ENCODE data around the gene FNDC1.

FNDC1 gene

DNA sequence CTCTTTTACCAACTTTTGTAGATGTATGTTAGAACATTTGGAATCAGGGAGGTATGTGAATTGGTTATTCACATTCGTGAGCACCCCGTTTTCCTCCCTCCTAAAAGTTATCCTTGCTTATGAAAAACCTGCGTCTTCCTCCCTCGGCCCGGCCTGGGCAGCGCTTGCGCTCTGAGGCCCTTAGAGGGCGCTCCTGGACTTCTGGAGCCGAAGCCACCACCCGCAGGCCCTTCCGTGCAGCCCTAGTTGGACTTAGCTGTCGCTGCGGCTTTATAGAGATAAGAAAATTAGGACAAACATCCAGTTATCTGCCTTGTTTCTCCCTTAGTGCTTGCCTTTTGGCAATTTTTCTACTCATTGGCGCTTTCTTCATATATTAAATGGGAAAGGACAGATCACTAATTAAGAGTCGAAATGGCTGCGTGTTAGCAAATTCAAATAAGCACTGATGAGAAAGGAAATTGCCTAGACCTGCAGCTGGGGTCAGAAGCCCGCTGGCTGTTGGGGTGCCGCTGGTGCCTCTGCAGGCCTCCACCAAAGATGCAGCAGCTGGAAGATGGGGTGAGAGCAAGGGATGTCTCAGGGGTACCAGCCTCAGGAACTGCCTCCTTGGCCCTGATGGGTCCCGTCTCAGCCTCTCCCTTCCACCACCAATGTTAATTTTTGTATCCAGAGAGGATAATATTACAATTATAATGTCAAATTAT is 5.2 kb downstream of the FNDC1 start:
- H3K36me3 ChIP-seq (ENCODE audit: insufficient read depth, low read length): no peaks in the 10 kb centered on the region
- no peaks in the 10 kb centered on the region for H3F3A ChIP-seq (ENCODE audit: insufficient read depth, low read length)
- TF ChIP-seq EZH2 (IDR thresholded peaks at IDR 0.05; ENCODE audit: borderline replicate concordance, low read length) (no peak), CTCF (IDR thresholded peaks at IDR 0.05; ENCODE audit: low read length) (peak; percentile 98)
- no peak overlapping the region for H3K27ac ChIP-seq (ENCODE audit: low read depth, low read length, poor library complexity, severe bottlenecking)
- H3K79me2 ChIP-seq (ENCODE audit: insufficient read depth, low read length): no peaks in the 10 kb centered on the region
- no peak overlapping the region for H2AFZ ChIP-seq (ENCODE audit: low read length)
- no peaks in the 10 kb centered on the region; the same call in 1 of the 2 replicates for H3K27me3 ChIP-seq (ENCODE audit: insufficient read depth, low read length)
- no peaks in the 10 kb centered on the region for H3K9me3 ChIP-seq (ENCODE audit: low read length)
- no peak overlapping the region for H3K9ac ChIP-seq (ENCODE audit: low read length)
- no peaks in the 10 kb centered on the region for H4K20me1 ChIP-seq (ENCODE audit: insufficient read depth, low read length)
- H3K9me2 ChIP-seq (ENCODE audit: low read depth, low read length): no peaks in the 10 kb centered on the region
- no peak overlapping the region for H3K4me3 ChIP-seq (ENCODE audit: low read depth, low read length, poor library complexity, severe bottlenecking)
- H3K4me2 ChIP-seq (ENCODE audit: low read length): no peak overlapping the region
- H3K4me1 ChIP-seq (ENCODE audit: insufficient read depth, low read length, severe bottlenecking): no peaks in the 10 kb centered on the region

DNA sequence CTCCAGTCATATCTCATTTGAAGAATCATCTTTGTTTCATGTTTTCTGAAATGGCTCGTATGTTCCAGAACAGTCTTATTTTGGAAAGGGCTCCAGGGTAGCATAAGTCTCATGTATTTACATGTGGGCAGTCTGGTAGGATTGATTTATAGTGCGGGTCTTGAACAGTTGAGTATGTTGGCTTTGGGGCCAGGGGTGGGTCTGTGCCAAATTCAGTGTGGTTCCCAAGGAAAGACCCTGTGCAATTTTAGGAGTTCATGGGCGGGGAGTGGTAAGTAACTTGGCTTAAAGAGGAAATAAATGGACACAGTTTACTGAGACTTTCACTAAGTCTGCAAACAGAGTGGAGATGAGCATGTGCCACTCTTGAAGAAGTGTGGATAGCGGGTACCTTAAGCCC is 7.7 kb downstream of the FNDC1 start:
- Histone ChIP-seq H3K79me2 (ENCODE audit: insufficient read depth, low read length) (no peaks in the 10 kb centered on the region), H3K27ac (ENCODE audit: low read depth, low read length, poor library complexity, severe bottlenecking) (no peak overlapping the region), H3F3A (ENCODE audit: insufficient read depth, low read length) (no peaks in the 10 kb centered on the region), H3K9ac (ENCODE audit: low read length) (no peak overlapping the region), H3K4me1 (ENCODE audit: insufficient read depth, low read length, severe bottlenecking) (no peaks in the 10 kb centered on the region), H3K36me3 (ENCODE audit: insufficient read depth, low read length) (no peaks in the 10 kb centered on the region), H3K9me2 (ENCODE audit: low read depth, low read length) (no peaks in the 10 kb centered on the region), H3K27me3 (ENCODE audit: insufficient read depth, low read length) (no peaks in the 10 kb centered on the region; the same call in 1 of the 2 replicates), H2AFZ (ENCODE audit: low read length) (no peak overlapping the region), H4K20me1 (ENCODE audit: insufficient read depth, low read length) (no peaks in the 10 kb centered on the region), H3K4me2 (ENCODE audit: low read length) (no peak overlapping the region), H3K4me3 (ENCODE audit: low read depth, low read length, poor library complexity, severe bottlenecking) (no peak overlapping the region), H3K9me3 (ENCODE audit: low read length) (no peaks in the 10 kb centered on the region)
- no peak for TF ChIP-seq CTCF (IDR thresholded peaks at IDR 0.05; ENCODE audit: low read length)
- no peak for TF ChIP-seq EZH2 (IDR thresholded peaks at IDR 0.05; ENCODE audit: borderline replicate concordance, low read length)

DNA sequence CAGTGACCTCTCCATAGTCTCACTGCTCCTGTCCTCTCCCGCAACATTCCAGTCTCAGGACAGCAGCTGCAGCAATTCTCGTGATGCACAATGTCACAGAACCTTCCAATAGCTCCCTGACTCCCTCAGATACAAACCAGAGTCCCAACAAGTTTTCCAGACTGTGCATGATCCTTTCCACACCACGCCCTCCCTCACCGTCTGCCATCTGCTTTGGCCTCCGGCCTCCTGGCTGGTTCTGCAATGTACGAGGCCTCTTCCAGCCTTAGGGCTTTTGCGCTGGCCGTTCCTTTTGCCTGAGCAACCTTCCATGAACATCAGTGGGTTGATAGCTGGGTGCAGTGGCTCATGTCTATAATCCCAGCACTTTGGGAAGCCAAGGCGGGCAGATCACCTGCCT is 9.6 kb downstream of the FNDC1 start:
- no peak overlapping the region for H3K9ac ChIP-seq (ENCODE audit: low read length)
- H3K79me2 ChIP-seq (ENCODE audit: insufficient read depth, low read length): no peaks in the 10 kb centered on the region
- H3K27me3 ChIP-seq (ENCODE audit: insufficient read depth, low read length): no peaks in the 10 kb centered on the region; the same call in 1 of the 2 replicates
- no peaks in the 10 kb centered on the region for H3K9me3 ChIP-seq (ENCODE audit: low read length)
- no peaks in the 10 kb centered on the region for H3K36me3 ChIP-seq (ENCODE audit: insufficient read depth, low read length)
- no peak overlapping the region for H3K4me2 ChIP-seq (ENCODE audit: low read length)
- H3K4me3 ChIP-seq (ENCODE audit: low read depth, low read length, poor library complexity, severe bottlenecking): no peak overlapping the region
- no peaks in the 10 kb centered on the region for H4K20me1 ChIP-seq (ENCODE audit: insufficient read depth, low read length)
- H3K27ac ChIP-seq (ENCODE audit: low read depth, low read length, poor library complexity, severe bottlenecking): no peak overlapping the region
- H3K9me2 ChIP-seq (ENCODE audit: low read depth, low read length): no peaks in the 10 kb centered on the region
- no peak overlapping the region for H2AFZ ChIP-seq (ENCODE audit: low read length)
- TF ChIP-seq EZH2 (IDR thresholded peaks at IDR 0.05; ENCODE audit: borderline replicate concordance, low read length): no peak
- TF ChIP-seq CTCF (IDR thresholded peaks at IDR 0.05; ENCODE audit: low read length): no peak
- no peaks in the 10 kb centered on the region for H3F3A ChIP-seq (ENCODE audit: insufficient read depth, low read length)
- H3K4me1 ChIP-seq (ENCODE audit: insufficient read depth, low read length, severe bottlenecking): no peaks in the 10 kb centered on the region
